Lung (tissue), 12 donors: ENCODE measurements around the gene OGA. TPM values are rescaled to one million over a fixed set of nuclear protein-coding genes. Genes with fewer than 3 reads are reported as not detected.

Experiments used
- ATAC-seq: fragments of 200-7000 bp; cut with Tn5 transposase; one replicate; pipeline ENCODE4 v1.9.1; 2020; ENCODE audit warnings: moderate number of reproducible peaks; ENCODE audit not compliant: insufficient read depth, low FRiP score
- DNase-seq, 3 donors: peaks; one replicate each; pipeline ENCODE4 v3.0.0-alpha.2; 2013 to 2017
- H3K27ac ChIP-seq, 2 donors: one replicate each; pipeline ENCODE4 v1.5.1; 2013; ENCODE audit warnings: mild to moderate bottlenecking in 2 of 2, moderate library complexity in 2 of 2, control low read depth in 1 of 2, inconsistent platforms in 1 of 2, low read depth in 1 of 2, low read length in 1 of 2
- H3K27me3 ChIP-seq, 3 donors: one replicate each; pipeline ENCODE4 v1.5.1; 2013; ENCODE audit warnings: low read length in 2 of 3; ENCODE audit not compliant: control insufficient read depth in 3 of 3, insufficient read depth in 3 of 3
- H3K36me3 ChIP-seq, 4 donors: one replicate each; pipeline ENCODE4 v1.5.1; 2013; ENCODE audit warnings: low read length in 4 of 4, mild to moderate bottlenecking in 1 of 4, moderate library complexity in 1 of 4; ENCODE audit not compliant: control insufficient read depth in 4 of 4, insufficient read depth in 4 of 4
- H3K4me1 ChIP-seq, 5 donors: one replicate each; pipeline ENCODE4 v1.5.1; 2013; ENCODE audit warnings: low read length in 5 of 5, mild to moderate bottlenecking in 2 of 5, moderate library complexity in 1 of 5; ENCODE audit not compliant: control insufficient read depth in 5 of 5, insufficient read depth in 5 of 5
- H3K4me3 ChIP-seq: one replicate; pipeline ENCODE4 v1.5.1; 2013; ENCODE audit warnings: mild to moderate bottlenecking, control low read depth, moderate library complexity
- H3K9ac ChIP-seq, 2 donors: one replicate each; pipeline ENCODE4 v1.5.1; 2013; ENCODE audit warnings: low read length in 2 of 2, control low read depth in 1 of 2; ENCODE audit not compliant: insufficient read depth in 1 of 2
- H3K9me3 ChIP-seq, 4 donors: one replicate each; pipeline ENCODE4 v1.5.1; 2013; ENCODE audit warnings: low read length in 3 of 4, mild to moderate bottlenecking in 1 of 4, moderate library complexity in 1 of 4; ENCODE audit not compliant: control insufficient read depth in 4 of 4, insufficient read depth in 3 of 4
- WGBS, 2 donors: extraction: QIAGEN DNeasy Blood & Tissue Kit; methylation state at CpG; one replicate each; pipeline ENCODE4 v1.1.7; 2013; 5-methylcytosine and 5-hydroxymethylcytosine counted together
- polyA plus RNA-seq, 2 donors: library from polyadenylated mRNA; stranded (reverse); fragments of 200-250 nt; gene quantifications; one replicate each; pipeline ENCODE4 v1.2.1, GENCODE V29; 2013
- total RNA-seq, 2 donors: library from RNA; depleted of rRNA in 1 of 2; stranded (reverse); fragments of >200 nt in 1 of 2; gene quantifications; one replicate each; pipeline ENCODE4 v1.2.1, GENCODE V29; 2014 to 2021
- TF ChIP-seq, protein P1 (sequence below): IDR thresholded peaks from 2 replicates; pipeline ENCODE4 v1.5.1; 2012; ENCODE audit warnings: mild to moderate bottlenecking; ENCODE audit errors: control extremely low read depth, extremely low read depth
- donor health status: control.
- donor health status: control.
- donor health status: Bipolar disorder and iron deficiency.
- donor health status: healthy.
- donor health status: DM: yes; HTN: yes; CAD: no.

Gene OGA
- total and polyA plus RNA-seq, 4 donors: 45.7 to 362 (median 69.7) TPM

DNA sequence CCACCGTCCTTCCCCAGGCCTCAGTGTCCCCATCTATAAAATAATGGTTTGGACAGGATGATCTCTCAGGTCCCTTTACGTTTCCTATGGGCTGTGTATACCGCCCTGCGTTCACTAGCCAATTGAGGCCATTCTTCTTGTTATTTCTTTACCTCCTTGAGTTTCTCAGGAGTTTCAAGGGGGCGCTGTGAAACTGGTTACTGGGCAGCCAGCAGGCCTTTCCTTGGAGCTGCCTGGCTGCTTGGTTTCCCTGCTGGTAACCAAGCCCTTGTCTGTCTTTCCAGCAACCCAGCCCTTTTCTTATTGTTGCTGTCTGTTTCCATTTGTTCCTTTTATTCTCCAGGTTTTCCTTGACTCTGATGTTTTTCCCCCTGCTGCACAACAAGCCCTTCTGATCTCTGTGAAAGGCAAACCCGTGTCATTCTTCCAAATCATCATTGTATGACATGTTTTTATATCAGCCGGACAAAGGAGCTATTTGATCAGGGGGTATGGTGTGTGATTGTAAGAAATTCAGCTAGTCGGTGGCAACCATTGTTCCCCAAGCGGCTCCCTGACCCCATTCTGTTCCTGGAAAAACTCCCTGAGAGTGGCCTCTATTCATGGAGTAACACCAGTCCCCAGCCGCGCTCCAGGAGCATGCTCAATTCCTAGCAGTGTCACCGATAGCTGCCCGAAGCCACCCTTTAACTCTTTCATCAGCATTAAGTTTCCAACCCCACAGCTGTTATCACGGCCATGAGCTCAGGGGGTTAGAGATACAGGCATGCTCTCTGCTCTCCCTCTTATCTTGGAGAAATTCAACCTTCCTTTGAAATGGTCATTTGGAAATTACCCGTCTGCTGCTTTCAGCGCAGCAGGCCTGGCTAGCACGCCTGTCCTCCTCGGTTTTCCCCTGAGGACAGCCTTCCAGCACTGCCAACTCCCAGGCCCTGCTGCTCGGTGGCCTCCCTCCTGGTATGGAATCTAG, 68.9 kb downstream of the OGA start:
- ATAC-seq: no peak
- Histone ChIP-seq H3K27me3 (peaks cover 0 to under 1% (median 0%) of the 10 kb centered on the region in 3 donors), H3K4me1 (no peaks in the 10 kb centered on the region), H3K4me3 (no peak overlapping the region), H3K9ac (peak overlapping the region in 1 of 2 donors; percentile 5), H3K9me3 (no peaks in the 10 kb centered on the region), H3K36me3 (no peaks in the 10 kb centered on the region), H3K27ac (no peak overlapping the region)
- peak in 1 of 3 donors; percentile 18 for DNase-seq
- WGBS, 2 donors: 81 to 85% methylated on average over 19 of the region's 19 CpGs
- TF ChIP-seq, protein P1, sequence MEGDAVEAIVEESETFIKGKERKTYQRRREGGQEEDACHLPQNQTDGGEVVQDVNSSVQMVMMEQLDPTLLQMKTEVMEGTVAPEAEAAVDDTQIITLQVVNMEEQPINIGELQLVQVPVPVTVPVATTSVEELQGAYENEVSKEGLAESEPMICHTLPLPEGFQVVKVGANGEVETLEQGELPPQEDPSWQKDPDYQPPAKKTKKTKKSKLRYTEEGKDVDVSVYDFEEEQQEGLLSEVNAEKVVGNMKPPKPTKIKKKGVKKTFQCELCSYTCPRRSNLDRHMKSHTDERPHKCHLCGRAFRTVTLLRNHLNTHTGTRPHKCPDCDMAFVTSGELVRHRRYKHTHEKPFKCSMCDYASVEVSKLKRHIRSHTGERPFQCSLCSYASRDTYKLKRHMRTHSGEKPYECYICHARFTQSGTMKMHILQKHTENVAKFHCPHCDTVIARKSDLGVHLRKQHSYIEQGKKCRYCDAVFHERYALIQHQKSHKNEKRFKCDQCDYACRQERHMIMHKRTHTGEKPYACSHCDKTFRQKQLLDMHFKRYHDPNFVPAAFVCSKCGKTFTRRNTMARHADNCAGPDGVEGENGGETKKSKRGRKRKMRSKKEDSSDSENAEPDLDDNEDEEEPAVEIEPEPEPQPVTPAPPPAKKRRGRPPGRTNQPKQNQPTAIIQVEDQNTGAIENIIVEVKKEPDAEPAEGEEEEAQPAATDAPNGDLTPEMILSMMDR: no peak

DNA sequence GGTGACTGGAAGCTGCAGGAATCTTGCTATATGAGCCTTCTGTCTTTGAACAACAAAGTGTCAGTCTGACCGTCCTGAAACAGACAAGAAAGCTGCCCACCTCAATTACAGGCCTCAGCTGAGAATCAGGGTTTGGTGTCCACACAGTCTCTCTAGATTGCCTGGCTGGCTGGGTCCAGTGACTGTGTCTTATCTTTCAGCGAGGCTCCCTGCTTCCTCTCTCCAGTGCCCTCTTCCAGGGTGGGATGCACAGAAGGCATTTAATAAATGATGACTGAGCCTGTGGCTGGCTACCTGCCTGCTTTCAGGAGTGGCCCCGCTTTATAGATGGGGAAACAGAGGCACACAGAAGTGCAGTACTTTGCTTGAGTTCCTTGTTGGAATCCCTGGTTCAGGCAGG, 69.7 kb downstream of the OGA start:
- DNase-seq (no peak), ATAC-seq (no peak)
- H3K9ac ChIP-seq: no peak overlapping the region
- WGBS, 2 donors: 84 to 85% methylated on average over 3 of the region's 3 CpGs
- H3K9me3 ChIP-seq: no peaks in the 10 kb centered on the region
- H3K27ac ChIP-seq: no peak overlapping the region
- H3K27me3 ChIP-seq: no peaks in the 10 kb centered on the region
- H3K4me3 ChIP-seq: no peak overlapping the region
- H3K36me3 ChIP-seq: no peaks in the 10 kb centered on the region
- TF ChIP-seq, protein P1: no peak
- no peaks in the 10 kb centered on the region for H3K4me1 ChIP-seq

DNA sequence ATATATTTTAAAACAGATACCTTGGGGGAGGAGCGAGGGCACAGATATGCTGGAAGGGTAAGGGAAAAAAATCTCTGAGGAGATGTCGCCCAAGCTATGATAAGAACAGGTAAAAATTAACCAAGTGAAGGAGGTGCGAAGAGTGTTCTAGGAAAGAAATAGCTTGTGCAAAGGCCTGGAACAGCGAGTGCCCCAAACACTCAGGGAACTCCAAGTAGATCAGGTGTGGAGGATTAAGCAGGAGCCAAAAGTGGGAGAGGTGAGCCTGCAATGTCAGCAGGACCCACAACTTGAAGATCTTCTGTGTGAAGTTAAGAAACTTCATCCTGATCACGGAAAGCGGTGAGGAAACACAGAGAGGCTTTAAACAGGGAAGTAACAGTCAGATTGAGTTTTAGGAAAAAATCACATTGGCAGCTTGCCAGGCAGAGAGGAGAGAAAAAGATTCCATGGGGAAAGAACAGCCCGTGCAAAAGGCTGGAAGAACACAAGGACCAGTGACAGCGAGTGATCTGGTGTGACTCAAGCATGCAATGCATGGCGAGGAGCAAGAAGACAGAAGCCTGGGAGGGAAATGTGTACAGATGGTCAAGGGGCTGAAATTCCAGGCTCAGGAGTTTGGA, 73.1 kb downstream of the OGA start:
- TF ChIP-seq, protein P1: no peak
- WGBS, 2 donors: 60 to 66% methylated on average over 9 of the region's 9 CpGs
- H3K27ac ChIP-seq: no peak overlapping the region
- H3K27me3 ChIP-seq: peaks cover 0 to 3% (median 0%) of the 10 kb centered on the region in 3 donors
- no peak overlapping the region for H3K9ac ChIP-seq
- H3K4me1 ChIP-seq: no peaks in the 10 kb centered on the region
- no peaks in the 10 kb centered on the region for H3K9me3 ChIP-seq
- DNase-seq (peak in 2 of 3 donors; percentile 21 to 41), ATAC-seq (no peak)
- no peak overlapping the region for H3K4me3 ChIP-seq
- no peaks in the 10 kb centered on the region for H3K36me3 ChIP-seq
